A673 (cell line): ENCODE measurements around the gene HCFC2. TPM values are rescaled to one million over a fixed set of nuclear protein-coding genes. Genes with fewer than 3 reads are reported as not detected.

Source experiments
- BruUV-seq: library from RNA; stranded (reverse); fragments of 400-500 nt; replicated peaks from 2 replicates; lab custom pipeline; 2021; lab: Mats Ljungman, UMichigan
- CTCF ChIA-PET: fragments of 300-600 bp; sonication (Branson Sonifier 250); formaldehyde crosslinking; loops from one replicate; lab custom pipeline; 2022; ENCODE audit warnings: antibody characterized with exemption; lab: Charles Lee
- POLR2A ChIA-PET: fragments of 300-600 bp; sonication (Branson Sonifier 250); formaldehyde crosslinking; loops from one replicate; lab custom pipeline; 2022; ENCODE audit warnings: antibody characterized with exemption; ENCODE audit not compliant: low non-redundant PET; lab: Charles Lee
- DNase-seq: peaks from one replicate; pipeline ENCODE4 v3.0.0-alpha.2; 2015; ENCODE audit warnings: low spot score
- H3K27ac ChIP-seq: fragments of 200-600 bp; sonication (generic); 2 replicates; pipeline ENCODE4 v1.5.1; 2016; ENCODE audit warnings: mixed run types, low read depth, mild to moderate bottlenecking, mixed read lengths, antibody characterized with exemption, low read length; ENCODE audit not compliant: poor library complexity, severe bottlenecking
- H3K27me3 ChIP-seq: fragments of 200-600 bp; sonication (generic); replicated peaks from 2 replicates; pipeline ENCODE4 v1.6.1; 2017; ENCODE audit warnings: mixed run types, low read depth, mild to moderate bottlenecking, mixed read lengths, antibody characterized with exemption, low read length; ENCODE audit not compliant: insufficient read depth, poor library complexity
- H3K36me3 ChIP-seq: fragments of 200-600 bp; sonication (generic); 2 replicates; pipeline ENCODE4 v1.6.1; 2016; ENCODE audit warnings: mixed run types, mild to moderate bottlenecking, mixed read lengths, antibody characterized with exemption, low read length; ENCODE audit not compliant: insufficient read depth, poor library complexity, severe bottlenecking
- H3K4me1 ChIP-seq: fragments of 200-600 bp; sonication (generic); 2 replicates; pipeline ENCODE4 v1.6.1; 2017; ENCODE audit warnings: mixed run types, mild to moderate bottlenecking, mixed read lengths, antibody characterized with exemption, low read length; ENCODE audit not compliant: insufficient read depth, poor library complexity, severe bottlenecking
- H3K4me3 ChIP-seq: fragments of 200-600 bp; sonication (generic); 2 replicates; pipeline ENCODE4 v1.5.1; 2016; ENCODE audit warnings: low read depth, mixed run types, mild to moderate bottlenecking, mixed read lengths, low read length; ENCODE audit not compliant: poor library complexity, severe bottlenecking
- H3K9me3 ChIP-seq: fragments of 200-600 bp; sonication (generic); 2 replicates; pipeline ENCODE4 v1.6.1; 2016; ENCODE audit warnings: mixed run types, low read depth, mild to moderate bottlenecking, mixed read lengths, antibody characterized with exemption, low read length; ENCODE audit not compliant: poor library complexity, severe bottlenecking
- EZH2 ChIP-seq: fragments of 200-600 bp; sonication (generic); IDR thresholded peaks from 2 replicates; pipeline ENCODE4 v1.6.1; 2017; ENCODE audit warnings: borderline replicate concordance, low read depth, mild to moderate bottlenecking, mixed read lengths, antibody characterized with exemption, low read length; ENCODE audit not compliant: poor library complexity, severe bottlenecking
- intact Hi-C: fragments of 100-400 bp; cut with micrococcal nuclease; formaldehyde crosslinking; loops from one replicate; pipeline ENCODE4 v1.10.0; 2022; ENCODE audit not compliant: unreplicated experiment
- total RNA-seq: library from RNA; stranded (reverse); gene quantifications from 2 replicates; pipeline ENCODE4 v1.2.3, GENCODE V29; 2021
- TF ChIP-seq, protein P1 (sequence below): fragments of 300-800, 200-600 bp; sonication (generic); conservative IDR thresholded peaks from 2 replicates; pipeline ENCODE4 v1.5.1; 2017; ENCODE audit warnings: low read depth, mild to moderate bottlenecking, antibody characterized with exemption, low read length, moderate library complexity, mixed read lengths

HCFC2 gene
- total RNA-seq, 1 experiment from 2014 or later = 8.5 TPM

DNA sequence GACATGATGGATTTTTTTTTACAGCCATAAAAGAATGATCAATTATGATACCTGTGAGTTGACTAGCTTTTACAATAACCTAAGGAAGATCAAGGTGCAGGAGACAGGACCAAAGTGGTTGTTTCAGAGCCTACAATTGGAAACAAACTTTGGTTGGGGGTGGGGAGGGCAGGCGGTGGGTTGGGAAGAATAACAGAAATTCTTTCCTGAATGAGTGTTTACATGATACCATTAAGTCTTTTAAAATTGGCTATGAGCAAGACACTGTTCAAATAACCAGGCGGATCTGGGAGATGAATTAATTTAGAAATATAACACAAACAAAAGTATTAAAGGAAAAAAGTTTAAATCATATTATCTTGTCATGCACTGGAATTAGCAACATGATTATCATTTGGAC is 66.4 kb downstream of the HCFC2 start:
- DNase-seq = no peak
- CTCF ChIA-PET = no interaction called here
- no peaks in the 10 kb centered on the region for H3K27me3 ChIP-seq
- H3K4me1 ChIP-seq = peaks cover 15% of the 10 kb centered on the region
- no TSS peak for BruUV-seq
- H3K36me3 ChIP-seq = peaks cover 52% of the 10 kb centered on the region
- TF ChIP-seq EZH2 = no peak
- TF ChIP-seq, protein P1, sequence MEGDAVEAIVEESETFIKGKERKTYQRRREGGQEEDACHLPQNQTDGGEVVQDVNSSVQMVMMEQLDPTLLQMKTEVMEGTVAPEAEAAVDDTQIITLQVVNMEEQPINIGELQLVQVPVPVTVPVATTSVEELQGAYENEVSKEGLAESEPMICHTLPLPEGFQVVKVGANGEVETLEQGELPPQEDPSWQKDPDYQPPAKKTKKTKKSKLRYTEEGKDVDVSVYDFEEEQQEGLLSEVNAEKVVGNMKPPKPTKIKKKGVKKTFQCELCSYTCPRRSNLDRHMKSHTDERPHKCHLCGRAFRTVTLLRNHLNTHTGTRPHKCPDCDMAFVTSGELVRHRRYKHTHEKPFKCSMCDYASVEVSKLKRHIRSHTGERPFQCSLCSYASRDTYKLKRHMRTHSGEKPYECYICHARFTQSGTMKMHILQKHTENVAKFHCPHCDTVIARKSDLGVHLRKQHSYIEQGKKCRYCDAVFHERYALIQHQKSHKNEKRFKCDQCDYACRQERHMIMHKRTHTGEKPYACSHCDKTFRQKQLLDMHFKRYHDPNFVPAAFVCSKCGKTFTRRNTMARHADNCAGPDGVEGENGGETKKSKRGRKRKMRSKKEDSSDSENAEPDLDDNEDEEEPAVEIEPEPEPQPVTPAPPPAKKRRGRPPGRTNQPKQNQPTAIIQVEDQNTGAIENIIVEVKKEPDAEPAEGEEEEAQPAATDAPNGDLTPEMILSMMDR = no peak
- intact Hi-C loops = no loop called here
- no peak overlapping the region for H3K27ac ChIP-seq
- POLR2A ChIA-PET = no interaction called here
- no peak overlapping the region for H3K4me3 ChIP-seq
- H3K9me3 ChIP-seq = no peaks in the 10 kb centered on the region

DNA sequence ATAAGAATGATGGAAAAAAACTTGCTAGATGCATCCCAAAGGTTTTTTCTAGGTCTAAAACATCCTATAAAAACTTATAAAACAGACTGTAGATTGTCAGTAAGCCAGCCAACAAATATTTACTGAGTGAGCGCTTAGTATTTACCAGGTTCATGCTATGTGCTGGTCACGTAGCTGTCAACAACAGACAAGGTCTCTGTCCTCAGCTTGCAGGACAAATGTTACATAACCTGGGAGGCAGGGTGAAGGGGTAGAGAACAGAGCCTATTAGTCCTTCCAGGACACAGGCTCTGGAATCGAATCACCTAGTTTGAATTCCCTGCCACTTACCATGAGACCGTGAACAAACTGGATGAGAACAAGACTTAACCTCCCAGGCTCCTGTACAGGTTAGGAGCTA is 67.3 kb downstream of the HCFC2 start:
- DNase-seq = no peak
- no peak for TF ChIP-seq EZH2
- TF ChIP-seq, protein P1 = no peak
- no TSS peak for BruUV-seq
- Histone ChIP-seq H3K4me3 (no peak overlapping the region), H3K9me3 (no peaks in the 10 kb centered on the region), H3K27me3 (no peaks in the 10 kb centered on the region), H3K4me1 (peaks cover 24% of the 10 kb centered on the region), H3K36me3 (peaks cover 43% of the 10 kb centered on the region), H3K27ac (no peak overlapping the region)
- CTCF ChIA-PET = no interaction called here
- POLR2A ChIA-PET = interaction anchor here (0.6 kb wide), 2 partner anchors 115 to 125 kb away, joined by 3 to 6 read pairs; no protein-coding TSS in a partner anchor
- intact Hi-C loops = no loop called here

DNA sequence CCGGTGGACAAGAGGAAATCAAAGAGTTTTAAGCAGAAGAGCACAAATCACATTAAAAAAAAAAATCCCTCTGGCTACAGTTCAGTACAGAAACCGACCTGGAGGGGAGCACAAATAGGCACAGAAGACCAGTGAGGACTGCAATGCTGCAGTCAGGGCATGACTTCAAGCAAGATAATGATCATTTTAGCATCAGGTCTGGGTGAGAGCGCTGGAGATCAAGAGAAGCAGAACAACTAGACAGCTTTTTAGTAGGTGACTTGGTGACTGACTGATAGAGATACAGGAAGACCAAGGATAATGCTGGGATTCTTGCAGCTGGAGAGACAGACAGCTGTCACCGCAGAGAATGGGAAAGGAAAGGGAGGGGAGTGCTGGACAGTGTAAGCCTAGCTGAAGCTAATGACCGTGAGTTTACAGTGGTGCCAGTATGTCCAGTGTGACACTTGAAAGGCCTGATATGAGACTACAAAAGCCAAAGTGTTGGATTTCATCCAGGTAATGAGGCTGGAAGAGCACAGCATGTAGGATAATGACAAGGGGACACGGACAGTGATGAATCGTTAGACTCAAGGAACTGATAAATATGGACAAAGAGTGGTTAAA is 68.1 kb downstream of the HCFC2 start:
- H3K27ac ChIP-seq = no peak overlapping the region
- no TSS peak for BruUV-seq

More for the DNA sequence above, 68.1 kb downstream of the HCFC2 start:
- Histone ChIP-seq H3K4me1 (peaks cover 24% of the 10 kb centered on the region), H3K9me3 (no peaks in the 10 kb centered on the region), H3K27me3 (no peaks in the 10 kb centered on the region), H3K4me3 (no peak overlapping the region), H3K36me3 (peaks cover 37% of the 10 kb centered on the region)
- CTCF ChIA-PET = no interaction called here
- DNase-seq = no peak
- TF ChIP-seq EZH2 = no peak
- TF ChIP-seq, protein P1 = no peak
- POLR2A ChIA-PET = no interaction called here
- intact Hi-C loops = no loop called here
